ENCODE measurements around the gene KIF5C. TPM values are rescaled to one million over a fixed set of nuclear protein-coding genes. Genes with fewer than 3 reads are reported as not detected.

KIF5C gene
- total RNA-seq, 1 donor, result under 0.01 TPM

- no peak overlapping the region for H3K4me3 ChIP-seq (ENCODE audit: low read depth, low read length)
- no peak for TF ChIP-seq CTCF (IDR thresholded peaks at IDR 0.05; ENCODE audit: insufficient read depth, low read depth, low read length)
- DNase-seq (ENCODE audit: low read depth), result no peak
Measured at GRCh38 chr2:149036507-149037293, 161.7 kb downstream of the KIF5C start.

- no peak for TF ChIP-seq CTCF (IDR thresholded peaks at IDR 0.05; ENCODE audit: insufficient read depth, low read depth, low read length)
- peak overlapping the region; percentile 61 for H3K4me3 ChIP-seq (ENCODE audit: low read depth, low read length)
- no peak for DNase-seq (ENCODE audit: low read depth)
Measured at GRCh38 chr2:149037851-149038250, 162.8 kb downstream of the KIF5C start.

GRCh38 chr2:149038442-149039212 is 163.6 kb downstream of the KIF5C start, which contains the start of gene LYPD6B:
Gene LYPD6B, plus strand, starts transcription at chr2:149038699. Its CDS starts 92,250 bp downstream, at chr2:149130949.
- no peak for TF ChIP-seq CTCF (IDR thresholded peaks at IDR 0.05; ENCODE audit: insufficient read depth, low read depth, low read length)
- H3K4me3 ChIP-seq (ENCODE audit: low read depth, low read length), result peak within 1 kb of the TSS; percentile 61
- DNase-seq (ENCODE audit: low read depth), result peak; percentile 13

- H3K4me3 ChIP-seq (ENCODE audit: low read depth, low read length), result peak overlapping the region; percentile 61
- no peak for DNase-seq (ENCODE audit: low read depth)
- TF ChIP-seq CTCF (IDR thresholded peaks at IDR 0.05; ENCODE audit: insufficient read depth, low read depth, low read length), result no peak
Measured at GRCh38 chr2:149039213-149039724, 164.2 kb downstream of the KIF5C start.

- DNase-seq (ENCODE audit: low read depth), result peak; percentile 19
Measured at GRCh38 chr2:149040451-149040850, 165.4 kb downstream of the KIF5C start.

GRCh38 chr2:149041482-149041881 is 166.5 kb downstream of the KIF5C start:
- H3K4me3 ChIP-seq (ENCODE audit: low read depth, low read length), result no peak overlapping the region
- no peak for TF ChIP-seq CTCF (IDR thresholded peaks at IDR 0.05; ENCODE audit: insufficient read depth, low read depth, low read length)
- DNase-seq (ENCODE audit: low read depth), result no peak

More at GRCh38 chr2:149040451-149040850, 165.4 kb downstream of the KIF5C start:
- peak; percentile 46 for TF ChIP-seq CTCF (IDR thresholded peaks at IDR 0.05; ENCODE audit: insufficient read depth, low read depth, low read length)
- no peak overlapping the region for H3K4me3 ChIP-seq (ENCODE audit: low read depth, low read length)
